Esophagus squamous epithelium (tissue), 4 donors: ENCODE data around the gene HSF2BP.

Source experiments
- CTCF ChIP-seq, 6 experiments: fragments of 450-650 bp in 4 of 6; fragments of 200-600 bp in 2 of 6; sonication (generic) in 2 of 6; IDR thresholded peaks; one replicate each; pipeline ENCODE4 v1.5.1; 2016 to 2019; ENCODE audit warnings: antibody characterized with exemption in 6 of 6, mild to moderate bottlenecking in 4 of 6, moderate library complexity in 4 of 6
- POLR2A ChIP-seq, 4 donors: fragments of 450-650 bp; IDR thresholded peaks; one replicate each; pipeline ENCODE4 v1.6.1; 2017; ENCODE audit warnings: antibody characterized with exemption in 4 of 4, mild to moderate bottlenecking in 4 of 4, moderate library complexity in 3 of 4

DNA sequence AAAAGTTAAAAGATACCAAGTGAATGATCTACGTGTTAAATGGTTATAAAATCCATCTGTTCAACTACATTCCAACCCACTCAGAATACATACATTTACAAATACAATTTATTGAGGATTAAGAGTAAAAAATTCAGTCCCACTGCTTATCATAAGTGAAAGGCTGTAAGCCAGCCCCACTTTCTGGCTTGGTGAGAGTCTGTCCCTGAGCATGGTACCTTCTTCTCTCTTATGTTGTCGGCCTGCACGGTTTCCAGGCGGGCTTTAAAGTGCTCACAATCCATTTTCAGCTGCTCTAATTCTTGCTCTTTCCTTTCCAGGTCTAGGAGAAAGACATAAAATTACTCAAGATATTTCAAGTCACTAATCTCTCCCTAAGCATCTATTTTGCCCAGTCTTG is 15.2 kb downstream of the HSF2BP start:
- TF ChIP-seq CTCF (IDR thresholded peaks at IDR 0.05) (no peak), POLR2A (IDR thresholded peaks at IDR 0.05) (no peak)
